Stimulated activated CD8-positive, alpha-beta memory T cell treated with anti-CD3 and anti-CD28 coated beads, Interleukin-12 subunit alpha, Interleukin-12 subunit beta, amount 100 ng/mL, for 4 hours (primary cell): ENCODE measurements around the gene MRPL12.

Experiments used
- DNase-seq: peaks from one replicate; pipeline ENCODE4 v3.0.0-alpha.2; 2020; ENCODE audit warnings: low read depth

The MRPL12 gene

DNA sequence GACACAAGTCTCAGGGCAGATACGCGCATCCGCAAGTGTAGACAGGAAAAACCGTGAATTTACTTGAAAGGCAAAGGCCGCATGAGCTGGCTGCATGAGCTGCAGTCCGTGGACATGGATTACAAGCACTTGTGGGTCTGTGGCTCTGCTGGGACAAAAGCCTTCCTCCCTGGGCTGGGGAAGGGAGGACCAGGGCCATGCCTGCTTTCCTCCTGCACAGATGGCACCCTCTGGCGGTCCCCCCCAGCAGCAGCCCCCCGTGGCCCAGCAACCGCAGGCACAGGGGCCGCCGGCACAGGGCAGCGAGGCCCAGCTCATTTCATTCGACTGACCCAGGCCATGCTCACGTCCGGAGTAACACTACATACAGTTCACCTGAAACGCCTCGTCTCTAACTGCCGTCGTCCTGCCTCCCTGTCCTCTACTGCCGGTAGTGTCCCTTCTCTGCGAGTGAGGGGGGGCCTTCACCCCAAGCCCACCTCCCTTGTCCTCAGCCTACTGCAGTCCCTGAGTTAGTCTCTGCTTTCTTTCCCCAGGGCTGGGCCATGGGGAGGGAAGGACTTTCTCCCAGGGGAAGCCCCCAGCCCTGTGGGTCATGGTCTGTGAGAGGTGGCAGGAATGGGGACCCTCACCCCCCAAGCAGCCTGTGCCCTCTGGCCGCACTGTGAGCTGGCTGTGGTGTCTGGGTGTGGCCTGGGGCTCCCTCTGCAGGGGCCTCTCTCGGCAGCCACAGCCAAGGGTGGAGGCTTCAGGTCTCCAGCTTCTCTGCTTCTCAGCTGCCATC lies 1.7 kb upstream of the MRPL12 start:
- DNase-seq: no peak

DNA sequence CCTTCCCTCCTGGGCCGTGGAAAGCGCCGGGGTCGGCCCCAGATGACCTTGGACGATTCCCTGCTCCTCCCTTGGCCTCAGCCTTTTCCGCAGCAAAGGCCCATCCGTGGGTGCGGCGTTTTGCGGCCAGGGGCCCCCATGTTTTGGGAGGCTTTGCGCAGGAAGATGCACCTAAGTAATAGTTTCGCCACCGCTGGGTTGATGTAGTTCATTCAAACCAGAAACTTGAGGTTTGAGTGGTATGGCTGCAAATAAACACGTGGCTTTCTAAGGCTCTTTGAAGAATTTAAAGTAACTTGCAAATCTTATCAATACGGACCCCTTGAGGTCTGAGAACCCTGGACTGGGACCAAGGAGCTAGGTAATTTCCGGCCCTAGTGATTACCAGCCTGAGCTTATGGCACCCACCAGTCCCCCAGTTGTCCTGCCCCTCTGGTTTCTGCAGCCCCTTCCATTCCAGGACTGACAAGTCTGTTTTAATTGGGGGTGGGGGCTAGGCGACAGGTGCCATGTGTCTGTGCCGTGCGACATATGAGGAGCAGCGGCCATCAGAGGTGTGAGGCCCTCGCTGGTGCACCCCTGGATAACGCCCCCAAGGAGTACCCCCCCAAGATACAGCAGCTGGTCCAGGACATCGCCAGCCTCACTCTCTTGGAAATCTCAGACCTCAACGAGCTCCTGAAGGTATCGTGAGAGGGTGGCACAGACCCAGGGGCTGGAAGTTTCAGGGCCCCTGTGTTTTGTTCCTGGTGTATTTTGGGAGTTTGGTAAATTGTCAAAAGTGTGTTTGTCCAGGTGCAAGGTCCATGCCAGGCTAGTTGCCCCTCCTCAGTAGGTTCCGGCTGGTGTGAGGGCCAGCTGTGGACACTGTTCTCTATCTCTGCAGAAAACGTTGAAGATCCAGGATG lies 834 bp downstream of the MRPL12 start:
- no peak for DNase-seq

DNA sequence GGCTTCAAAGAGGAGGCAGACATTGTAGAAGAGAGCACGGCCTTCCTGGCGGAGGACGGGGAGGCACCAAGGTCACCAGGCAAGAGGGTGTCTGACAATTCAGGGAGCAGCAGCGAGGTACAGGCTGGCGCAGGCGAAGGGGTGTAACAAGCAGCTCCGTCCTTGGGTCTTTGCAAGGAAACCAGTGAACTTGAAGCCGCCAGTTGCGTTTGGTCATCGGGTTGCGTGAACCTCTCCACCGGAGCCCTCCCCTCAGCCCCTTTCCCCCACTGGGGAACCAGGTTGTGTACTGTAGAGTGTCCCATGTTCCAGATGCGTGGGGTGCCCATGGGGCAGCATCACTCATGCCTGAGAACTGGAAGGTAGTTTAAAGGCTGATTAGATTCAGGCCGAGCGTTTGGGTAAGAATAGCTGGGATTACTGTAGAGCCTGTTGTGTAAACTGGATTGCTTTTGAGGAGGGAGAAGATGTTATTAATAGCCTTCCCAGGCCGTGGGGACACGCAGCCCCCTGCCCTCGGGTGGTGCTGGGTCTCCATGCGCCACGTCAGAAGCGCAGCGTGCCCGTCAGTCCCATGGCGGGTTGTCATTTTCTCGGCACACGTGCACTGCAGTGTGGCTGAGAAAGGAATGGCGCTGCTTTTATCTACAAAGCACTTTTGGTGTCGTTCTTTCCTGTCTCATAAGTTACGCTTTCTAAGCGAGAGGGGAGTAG lies 2.5 kb downstream of the MRPL12 start:
- no peak for DNase-seq

DNA sequence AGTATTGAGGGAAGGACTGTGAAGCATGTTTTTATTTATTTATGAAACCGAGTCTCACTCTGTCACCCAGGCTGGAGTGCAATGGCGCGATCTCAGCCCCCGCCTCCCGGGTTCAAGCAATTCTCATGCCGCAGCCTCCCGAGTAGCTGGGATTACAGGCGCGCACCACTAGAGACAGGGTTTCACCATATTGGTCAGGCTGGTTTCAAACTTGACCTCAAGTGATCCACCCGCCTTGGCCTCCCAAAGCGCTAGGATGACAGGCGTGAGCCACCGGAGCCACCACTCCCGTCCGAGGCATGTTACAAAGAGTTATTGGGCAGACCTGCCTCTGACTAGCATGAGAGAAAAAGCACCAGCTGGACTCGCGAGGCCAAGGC lies 3.1 kb downstream of the MRPL12 start:
- no peak for DNase-seq

DNA sequence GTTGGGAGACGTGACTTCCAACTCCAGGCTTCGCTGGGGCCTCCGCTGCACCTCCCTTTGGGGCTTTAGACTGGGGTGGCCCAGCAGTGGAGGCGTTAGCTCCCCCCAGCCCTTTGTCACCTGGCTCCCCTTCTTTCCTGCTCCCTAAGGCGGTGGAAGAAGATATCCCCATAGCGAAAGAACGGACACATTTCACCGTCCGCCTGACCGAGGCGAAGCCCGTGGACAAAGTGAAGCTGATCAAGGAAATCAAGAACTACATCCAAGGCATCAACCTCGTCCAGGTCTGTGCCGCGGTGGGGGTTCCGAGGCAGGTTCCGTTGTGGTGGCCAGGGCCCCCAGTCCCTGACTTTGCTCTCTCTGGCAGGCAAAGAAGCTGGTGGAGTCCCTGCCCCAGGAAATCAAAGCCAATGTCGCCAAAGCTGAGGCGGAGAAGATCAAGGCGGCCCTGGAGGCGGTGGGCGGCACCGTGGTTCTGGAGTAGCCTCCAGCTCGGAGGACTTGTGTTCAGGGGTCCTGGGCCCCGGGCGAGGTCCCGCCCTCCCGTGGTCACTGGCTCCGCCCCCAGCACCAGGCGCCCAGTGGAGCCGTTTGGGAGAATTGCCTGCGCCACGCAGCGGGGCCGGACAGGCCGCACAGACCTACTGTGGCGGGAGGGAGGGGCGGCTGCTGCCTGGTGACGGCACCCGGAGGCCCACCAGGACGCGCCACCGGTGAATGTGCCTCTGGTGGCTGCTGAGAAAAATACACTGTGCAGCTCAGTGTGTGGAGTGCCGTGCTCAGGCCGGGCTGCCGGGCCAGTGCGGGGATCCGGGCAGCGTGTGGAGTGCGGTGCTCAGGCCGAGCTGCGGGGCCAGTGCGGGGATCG lies 3.8 kb downstream of the MRPL12 start:
- DNase-seq: no peak

DNA sequence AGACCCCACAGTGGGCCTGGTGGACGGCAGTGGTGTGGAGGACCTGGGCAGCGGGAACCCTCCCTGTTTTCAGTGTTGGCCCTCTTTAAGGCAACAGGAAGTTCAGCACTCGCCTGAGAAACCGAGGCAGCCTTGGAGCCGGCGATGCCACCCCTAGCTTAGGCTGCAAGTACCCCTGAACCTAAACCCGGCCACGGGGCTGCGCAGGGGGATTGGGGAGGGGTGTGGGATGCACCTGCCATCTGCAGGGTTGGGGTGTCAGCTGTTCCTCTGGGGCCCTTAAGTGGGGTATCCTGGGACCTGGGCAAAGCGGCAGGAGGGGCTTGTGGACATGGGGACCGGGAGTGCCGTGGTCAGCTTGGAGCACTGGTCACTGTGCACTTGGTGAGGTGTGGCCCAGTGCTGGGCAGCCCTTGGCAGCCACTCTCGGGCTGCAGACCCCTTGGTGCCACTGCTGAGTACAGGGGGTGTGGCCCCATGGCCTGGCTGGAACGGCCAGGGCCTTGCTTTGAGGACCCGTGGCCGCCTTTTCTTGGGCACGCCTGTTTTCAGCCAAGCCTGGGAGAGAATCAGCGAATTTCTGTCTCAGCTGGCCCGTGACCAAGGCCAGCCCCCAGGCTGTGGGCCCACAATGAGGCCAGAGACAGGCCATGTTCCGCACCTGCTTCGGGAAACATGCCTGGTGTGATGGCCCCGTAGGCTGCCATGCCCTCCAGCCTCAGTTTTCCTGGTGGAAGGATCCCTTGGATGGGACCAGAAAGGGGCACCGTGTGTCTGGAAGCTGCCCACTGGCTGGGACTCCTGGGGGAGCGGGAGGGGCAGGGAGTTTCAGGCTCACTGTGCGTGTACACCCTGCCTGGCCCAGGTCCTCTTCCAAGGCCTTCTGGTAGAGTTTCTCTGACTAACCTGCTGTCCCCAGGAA lies 4.8 kb downstream of the MRPL12 start:
- no peak for DNase-seq

DNA sequence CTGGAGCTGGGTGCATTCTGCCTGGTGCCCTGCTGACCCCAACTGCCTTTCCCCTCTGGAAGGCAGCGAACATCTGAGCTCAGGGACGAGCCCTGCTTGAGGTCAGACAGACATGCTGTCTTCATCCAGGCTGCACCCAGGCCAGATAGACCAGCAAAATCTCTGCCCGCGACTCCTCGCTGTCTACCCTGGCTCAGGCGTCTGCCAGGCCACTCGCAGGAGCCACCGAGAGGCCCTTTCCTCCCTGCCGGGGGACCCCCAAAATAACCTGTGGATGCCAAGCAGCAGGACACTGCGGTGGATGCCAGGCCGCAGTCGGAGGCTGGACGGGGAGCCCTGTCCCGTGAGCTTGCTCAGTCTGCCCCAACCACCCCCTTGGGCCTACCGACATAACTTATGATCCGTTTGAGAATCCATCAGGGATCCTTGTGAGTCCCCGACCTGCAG lies 5.6 kb downstream of the MRPL12 start:
- no peak for DNase-seq

DNA sequence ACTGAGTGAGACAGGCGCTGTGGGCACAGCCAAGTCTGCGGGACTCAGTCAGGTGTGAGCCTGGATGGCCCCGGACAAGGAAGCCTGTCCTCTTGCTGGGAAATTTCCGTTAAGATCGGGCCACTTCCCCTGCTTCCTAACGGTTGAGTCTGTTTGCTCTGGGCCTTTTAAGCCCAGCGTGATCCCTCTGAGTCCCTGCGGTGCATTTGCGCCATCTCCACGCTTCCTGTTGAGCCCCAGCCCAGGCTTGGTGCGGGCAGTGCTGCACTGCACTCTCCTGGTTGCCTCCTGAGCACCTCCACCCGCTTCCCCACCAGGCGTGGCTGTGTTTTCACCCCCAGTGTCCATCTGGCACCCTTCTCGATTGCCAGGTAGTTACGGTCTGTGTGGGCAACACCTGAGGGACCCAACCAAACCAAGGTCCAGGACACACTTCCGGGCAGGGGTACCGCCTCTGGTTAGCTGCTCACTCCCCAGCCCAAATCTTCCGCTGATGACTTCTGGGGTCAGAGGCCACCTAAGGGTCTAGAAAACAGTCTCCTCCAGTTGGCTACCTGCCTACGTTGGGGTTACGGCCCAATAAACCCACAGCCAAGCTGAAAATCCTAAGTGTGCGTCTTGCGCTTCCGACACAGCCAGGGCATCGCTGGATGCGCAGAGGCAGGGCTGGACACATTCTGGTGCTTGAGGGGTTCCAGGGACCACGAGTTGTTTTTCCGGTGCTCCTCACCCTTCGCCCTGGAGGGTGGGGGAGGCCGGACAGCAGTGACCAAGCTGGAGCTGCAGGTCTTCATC lies 7.5 kb downstream of the MRPL12 start:
- no peak for DNase-seq

DNA sequence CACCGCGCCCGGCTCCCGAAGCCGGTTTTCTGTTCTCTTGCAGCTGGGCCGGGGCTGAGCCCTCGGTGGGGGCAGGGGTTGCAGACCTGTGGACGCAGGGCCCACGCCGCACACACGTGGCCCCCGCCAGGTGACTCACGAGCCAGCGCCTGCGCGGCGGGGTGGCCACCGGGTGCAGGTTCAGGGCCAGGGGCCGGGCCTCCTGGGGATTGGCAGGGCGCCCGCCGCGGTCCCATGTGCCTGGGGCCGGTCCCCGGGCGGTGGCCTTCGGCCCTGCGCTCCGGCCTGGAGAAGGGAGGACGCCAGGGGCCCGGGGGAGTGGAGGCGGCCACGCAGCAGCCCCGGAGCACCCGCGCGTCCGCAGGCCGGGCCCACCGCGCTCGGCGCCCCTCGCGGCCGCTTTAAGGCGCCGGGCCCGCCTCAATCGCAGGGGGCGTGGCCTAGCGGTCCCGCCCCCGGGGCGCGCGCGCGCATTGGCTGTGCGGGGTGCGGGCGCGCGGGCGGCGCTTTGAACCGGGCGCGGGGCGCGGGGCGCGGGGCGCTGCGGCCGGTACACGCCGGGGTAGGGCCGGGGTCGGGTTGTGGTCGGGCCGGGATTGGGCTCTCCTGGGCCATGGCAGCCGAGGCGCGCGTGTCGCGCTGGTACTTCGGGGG lies 8.8 kb downstream of the MRPL12 start, which contains the start of gene SLC25A10:
Gene SLC25A10, plus strand, starts transcription at position 471 of the 654 bp plus-strand sequence. Its CDS starts 143 bp downstream, at position 614.
- peak; percentile 74 for DNase-seq

DNA sequence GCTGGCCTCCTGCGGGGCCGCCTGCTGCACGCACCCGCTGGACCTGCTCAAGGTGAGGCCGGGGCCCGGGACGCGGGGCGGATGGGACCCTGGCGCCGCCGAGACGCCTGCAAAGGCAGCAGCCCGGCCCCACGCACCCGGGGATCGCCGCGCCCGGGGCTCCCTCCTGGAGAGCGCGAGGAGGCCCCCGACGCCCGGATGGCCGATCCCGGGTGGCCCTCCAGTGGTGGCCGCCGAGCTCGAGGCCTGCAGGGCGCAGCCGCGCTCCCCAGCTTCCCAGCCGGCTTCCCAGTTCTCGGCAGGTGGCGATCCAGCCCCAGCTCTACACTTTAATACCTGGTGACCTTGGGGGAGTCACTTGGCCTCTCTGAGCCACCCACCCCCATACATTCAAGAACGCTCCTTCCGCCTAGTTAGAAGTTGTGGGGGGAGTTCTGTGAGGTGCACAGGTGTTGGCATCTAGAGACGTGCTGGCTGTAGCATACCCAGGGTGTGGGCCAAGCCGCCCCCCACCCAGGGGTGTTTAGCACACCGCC lies 9.4 kb downstream of the MRPL12 start:
- no peak for DNase-seq

DNA sequence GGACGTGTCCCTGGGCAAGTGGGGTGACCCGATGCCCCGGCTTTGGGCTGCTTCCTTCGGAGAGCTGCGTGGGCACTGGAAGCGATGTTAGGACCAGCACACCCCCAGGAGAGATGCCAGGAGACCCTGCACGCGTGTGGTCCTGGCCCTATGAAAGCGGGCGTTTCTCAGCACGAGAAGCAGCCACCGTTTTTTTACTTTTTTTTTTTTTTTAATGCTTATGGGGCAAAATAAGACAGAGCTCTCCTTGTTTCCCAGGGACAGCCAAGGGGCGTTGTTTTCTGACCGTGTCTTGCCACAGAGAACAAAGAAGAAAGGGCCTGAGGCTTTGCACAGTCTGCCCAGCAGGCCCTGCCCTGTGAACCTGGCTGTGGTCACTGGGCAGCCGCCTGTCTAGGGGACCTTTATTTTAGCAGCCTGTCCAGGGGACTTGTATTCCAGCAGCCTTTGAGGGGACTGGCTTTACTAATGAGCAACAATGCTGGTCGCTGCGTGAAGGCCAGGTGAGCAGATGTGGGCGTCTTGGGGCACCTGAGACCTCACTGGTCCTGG lies 9.9 kb downstream of the MRPL12 start:
- DNase-seq: no peak

DNA sequence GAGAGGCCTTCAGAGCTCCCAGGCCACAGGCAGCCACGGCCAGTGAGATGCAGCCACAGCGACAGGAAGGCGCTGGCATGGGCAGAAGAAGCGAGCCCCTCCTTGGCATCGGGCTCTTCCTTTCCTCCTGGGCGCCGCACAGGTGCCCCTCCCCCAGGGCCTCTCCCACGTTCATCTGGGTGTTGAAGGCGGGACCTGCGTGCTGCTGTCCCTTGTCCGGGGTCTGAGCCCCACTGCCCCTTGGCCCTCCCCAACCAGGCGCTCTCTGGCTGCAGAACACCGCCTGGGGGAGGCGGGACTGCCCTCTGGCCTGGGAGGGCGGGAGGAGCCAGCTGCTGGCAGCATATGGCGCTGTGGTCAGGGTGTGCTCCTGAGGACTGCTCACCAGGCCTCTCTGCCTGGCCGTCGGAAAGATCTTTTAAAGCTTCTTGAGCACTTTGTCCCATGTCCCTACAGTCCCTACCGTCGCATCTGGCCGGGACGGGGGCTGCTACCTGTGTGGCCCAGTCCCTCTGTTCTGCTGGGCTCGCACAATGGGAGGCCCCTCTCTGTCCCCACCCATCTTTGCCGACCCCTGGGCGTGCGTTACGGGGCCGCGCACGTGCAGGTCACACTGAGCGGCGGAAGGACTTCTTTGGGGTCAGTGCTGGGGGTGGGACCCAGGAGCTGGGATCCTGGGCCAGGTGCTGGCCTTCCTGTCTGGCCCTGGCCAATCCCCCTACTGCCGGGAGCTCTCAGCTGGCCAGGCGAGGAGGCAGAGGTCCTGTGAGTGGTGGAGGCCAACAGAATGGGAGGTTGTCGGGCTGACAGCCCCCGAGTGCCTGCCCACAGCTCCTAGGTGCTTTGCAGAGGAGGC lies 10.6 kb downstream of the MRPL12 start:
- DNase-seq: no peak

DNA sequence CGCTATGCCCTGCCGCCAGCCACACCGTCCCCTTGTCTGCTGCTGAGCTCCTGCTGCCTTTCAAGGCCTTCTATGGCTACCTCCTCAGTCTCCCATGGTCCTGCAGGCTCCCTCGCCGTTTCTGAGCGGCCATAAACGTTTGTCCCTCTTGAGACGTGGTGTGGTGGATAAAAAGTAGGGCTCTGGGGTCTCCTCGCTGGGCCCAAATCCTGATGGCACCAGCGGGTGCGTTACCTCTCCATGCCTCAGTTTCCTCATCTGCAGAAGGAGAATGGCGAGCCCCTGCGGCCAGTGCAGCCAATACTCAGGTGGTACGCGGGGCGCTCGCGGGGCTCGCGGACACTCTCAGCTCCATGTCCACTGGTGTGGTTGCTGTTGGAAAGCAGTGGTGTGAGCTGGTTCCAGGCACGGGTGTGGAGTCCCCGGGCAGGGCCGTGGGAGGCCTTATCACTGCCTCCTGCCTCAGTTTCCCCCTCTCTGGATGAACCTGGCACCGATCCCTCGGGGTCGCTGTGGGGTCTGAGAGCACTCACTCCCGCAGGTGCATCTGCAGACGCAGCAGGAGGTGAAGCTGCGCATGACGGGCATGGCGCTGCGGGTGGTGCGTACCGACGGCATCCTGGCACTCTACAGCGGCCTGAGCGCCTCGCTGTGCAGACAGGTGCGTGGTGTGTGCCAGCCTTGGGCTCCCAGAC lies 11.4 kb downstream of the MRPL12 start:
- DNase-seq: no peak

DNA sequence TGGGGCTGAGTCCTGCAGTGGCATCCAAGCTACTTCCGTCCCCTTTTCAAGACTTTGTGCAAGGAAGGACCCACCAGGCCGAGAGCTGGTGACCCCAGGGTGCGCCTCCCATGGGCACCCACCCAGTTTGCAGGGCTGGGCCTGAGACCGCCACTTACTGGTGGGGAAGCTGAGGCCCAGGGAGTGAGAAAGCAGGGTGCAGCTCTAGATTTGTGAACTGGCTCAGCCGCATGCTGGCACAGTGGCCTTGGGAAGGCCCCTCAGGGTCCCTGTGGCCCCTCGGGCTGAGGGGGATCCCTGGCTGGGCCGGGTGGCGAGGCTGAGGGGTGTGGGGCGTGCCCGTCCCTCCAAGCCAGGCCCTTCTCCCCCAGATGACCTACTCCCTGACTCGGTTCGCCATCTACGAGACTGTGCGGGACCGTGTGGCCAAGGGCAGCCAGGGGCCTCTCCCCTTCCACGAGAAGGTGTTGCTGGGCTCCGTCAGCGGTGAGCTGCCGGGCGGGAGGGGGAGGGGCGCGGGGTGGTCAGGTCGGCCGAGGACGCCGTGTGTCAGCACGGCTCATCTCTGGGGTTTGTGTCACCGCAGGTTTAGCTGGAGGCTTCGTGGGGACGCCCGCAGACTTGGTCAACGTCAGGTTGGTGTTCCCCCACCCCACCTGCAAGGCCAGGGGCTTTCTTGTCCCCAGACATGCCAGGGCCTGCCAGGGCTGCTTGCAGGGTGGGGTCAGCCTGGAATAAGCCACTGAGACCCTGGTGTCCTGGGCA lies 12.1 kb downstream of the MRPL12 start:
- DNase-seq: no peak

DNA sequence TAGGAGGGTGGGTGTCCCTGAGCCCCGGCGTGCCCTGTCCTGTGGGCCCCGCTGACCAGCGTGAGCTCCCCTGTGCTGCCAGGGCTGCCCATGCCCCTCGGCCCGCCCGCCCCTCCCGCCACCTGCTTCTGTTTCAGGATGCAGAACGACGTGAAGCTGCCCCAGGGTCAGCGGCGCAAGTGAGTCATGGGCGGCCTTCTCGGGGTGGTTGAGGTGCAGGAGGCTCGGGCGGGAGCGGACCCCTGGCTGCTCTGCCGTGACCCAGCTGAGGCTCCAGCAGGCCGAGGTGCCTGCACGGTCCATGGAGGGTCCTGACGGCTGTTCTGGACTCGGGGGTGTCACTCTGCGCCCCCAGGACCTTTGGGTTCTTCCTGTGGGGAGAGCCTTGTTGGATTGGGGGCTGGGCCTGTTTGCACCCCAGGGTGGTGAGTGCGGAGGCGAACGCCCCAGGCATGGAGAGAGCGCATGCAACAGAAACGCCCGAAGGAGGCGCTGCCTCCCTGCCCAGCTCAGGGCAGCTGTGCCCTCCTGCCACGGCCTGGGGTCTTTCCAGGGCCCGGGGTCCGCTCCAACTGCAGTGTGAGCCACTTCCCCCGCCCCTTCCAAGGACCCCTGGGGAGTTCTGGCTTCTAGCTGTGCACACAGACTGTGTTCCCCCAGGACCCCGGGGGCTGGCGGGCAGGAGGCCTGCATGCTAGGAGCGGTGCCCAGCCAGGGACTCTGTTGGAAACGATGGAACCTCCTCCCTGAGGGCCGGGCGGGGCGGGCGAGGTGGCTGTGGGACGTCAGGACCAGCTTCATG lies 12.9 kb downstream of the MRPL12 start:
- DNase-seq: no peak
